NCI-H1436 (cell line): Measurements from ENCODE around the gene VAV2.

ENCODE experiments used
- DNase-seq: peaks from one replicate; lab custom pipeline; 2025; lab: John Stamatoyannopoulos, UW

The VAV2 gene

GRCh38 chr9:133851693-133852092 lies 140.4 kb downstream of the VAV2 start:
- DNase-seq = no peak

- DNase-seq = no peak
Observed at GRCh38 chr9:133850937-133851336, 141.2 kb downstream of the VAV2 start.

DNA sequence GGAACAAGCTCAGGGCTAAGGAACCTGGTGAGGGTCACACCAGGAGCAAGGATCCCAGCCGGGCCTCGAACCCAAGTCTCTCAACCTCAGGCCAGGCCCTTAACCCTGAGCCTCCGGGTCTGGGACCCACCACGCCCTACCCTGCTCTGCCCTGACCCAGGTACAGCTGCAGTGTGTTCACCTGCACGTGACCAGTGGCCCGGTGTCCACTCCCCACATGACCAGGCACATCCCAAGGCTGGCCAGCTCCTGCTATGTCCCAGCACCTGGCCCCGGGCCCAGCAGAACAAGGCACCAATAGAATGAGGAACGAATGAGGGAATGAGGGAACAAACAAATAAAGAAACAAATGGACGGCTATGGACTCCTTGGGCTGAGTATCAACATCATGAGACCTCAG lies 142.0 kb downstream of the VAV2 start:
- no peak for DNase-seq

- DNase-seq = no peak
Observed at GRCh38 chr9:133849110-133849670, 142.9 kb downstream of the VAV2 start.

- no peak for DNase-seq
Observed at GRCh38 chr9:133848471-133849109, 143.5 kb downstream of the VAV2 start.

GRCh38 chr9:133846483-133847090 lies 145.5 kb downstream of the VAV2 start:
- no peak for DNase-seq

DNA sequence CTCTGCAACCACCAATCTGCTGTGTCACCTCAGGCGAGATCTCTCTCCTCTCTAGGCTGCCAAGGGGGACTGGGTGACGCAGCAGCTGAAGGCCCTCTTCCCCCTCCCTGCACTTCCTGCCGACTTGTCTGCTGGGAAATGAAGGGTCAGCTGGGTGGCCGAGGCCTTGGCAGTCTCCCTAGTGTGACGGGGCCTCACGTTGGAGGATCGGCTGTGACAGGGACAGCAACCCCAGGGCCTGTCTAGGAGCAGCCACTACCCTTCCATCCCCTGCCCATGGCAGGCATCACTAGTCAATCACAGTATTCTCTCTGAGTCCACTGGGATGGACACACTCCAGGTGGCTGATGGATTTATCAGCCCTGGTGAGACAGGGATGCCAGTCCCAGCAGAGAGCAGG lies 146.7 kb downstream of the VAV2 start:
- DNase-seq = no peak

GRCh38 chr9:133844881-133845410 lies 147.2 kb downstream of the VAV2 start:
- no peak for DNase-seq

- no peak for DNase-seq
Observed at GRCh38 chr9:133844398-133844784, 147.7 kb downstream of the VAV2 start.

DNA sequence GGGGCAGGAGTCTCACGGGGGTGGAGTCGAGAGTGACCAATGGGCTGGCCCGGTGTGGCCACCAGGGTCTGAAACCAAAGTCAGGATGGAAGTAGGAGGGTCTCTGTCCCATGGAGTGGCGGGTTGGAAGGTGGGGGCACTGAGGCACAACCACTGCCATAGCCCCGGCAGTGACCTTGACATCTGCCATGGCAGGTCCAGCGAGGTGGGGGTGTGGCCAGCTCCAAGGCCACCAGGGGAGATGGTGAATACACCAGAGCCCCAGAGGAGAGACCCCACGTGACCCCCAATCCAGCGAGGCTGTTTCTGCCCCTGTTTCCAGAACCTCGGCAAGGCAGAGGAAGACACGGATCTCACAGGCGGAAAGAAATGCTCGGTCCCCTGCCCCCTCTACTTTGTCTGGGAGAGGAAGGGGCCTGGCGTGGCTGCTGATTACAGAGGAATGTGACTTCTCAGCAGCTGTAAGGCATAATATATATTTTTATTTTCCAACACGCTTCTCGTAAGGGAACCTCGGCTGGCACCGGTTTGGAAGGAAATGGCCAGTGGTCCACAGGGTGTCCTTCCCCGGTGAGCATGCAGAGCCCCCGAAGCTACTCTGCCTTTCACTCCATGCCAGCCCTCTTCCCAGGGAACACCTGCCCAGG lies 148.2 kb downstream of the VAV2 start:
- no peak for DNase-seq

GRCh38 chr9:133843250-133843649 lies 148.9 kb downstream of the VAV2 start:
- DNase-seq = no peak

- peak; percentile 78 for DNase-seq
Observed at GRCh38 chr9:133842721-133843227, 149.3 kb downstream of the VAV2 start.

DNA sequence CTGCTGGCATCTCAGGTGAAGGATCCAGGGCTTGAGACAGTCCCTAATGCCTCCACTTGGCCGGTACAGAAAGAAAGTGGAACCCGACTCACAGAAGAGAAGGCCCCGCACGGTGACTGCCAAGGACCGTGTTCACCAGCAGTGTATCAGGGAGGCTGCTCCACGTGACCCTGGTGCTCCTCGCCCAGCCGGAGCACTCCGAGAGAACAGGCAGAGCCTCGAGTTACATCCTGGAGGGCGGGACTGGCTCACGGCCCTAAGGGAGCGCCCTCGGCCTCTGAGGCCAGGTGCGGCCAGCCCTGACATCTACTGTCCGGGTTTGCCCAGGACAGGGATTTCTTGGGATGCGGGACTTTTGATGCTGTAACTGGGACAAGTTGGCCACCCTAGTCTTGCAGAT lies 149.9 kb downstream of the VAV2 start:
- no peak for DNase-seq

DNA sequence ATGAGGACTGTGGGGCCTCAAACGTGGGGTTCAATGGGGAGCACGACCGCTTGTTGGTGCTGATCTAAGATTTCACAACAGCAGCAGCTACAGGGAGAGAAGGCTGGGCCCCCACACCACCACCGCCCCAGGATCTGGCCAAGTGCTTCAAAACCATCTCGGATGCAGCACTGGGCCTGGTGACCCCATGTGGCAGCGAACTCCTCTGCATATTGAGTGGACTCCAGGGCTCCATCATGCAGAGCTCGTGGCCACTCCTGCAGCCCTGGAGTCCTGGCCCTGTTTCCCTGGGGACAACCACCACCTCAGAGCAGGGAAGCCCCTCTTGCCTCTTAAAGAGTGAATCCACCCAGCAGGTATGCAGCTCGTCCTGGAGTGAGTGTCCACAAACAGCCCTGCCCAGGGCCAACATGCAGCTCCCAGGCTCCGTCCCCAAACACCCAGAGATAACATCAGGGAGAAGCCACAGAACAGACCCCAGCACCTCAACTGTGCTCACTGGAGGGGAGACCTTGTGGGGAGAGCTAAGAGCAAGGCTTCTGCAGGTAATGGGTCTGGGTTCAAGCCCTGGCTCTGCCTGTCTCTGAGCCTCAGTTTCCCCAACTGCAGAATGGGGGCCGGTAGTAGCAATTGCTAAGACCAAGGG lies 150.8 kb downstream of the VAV2 start:
- no peak for DNase-seq

- no peak for DNase-seq
Observed at GRCh38 chr9:133839822-133840329, 152.2 kb downstream of the VAV2 start.

GRCh38 chr9:133838859-133839507 lies 153.1 kb downstream of the VAV2 start:
- no peak for DNase-seq

DNA sequence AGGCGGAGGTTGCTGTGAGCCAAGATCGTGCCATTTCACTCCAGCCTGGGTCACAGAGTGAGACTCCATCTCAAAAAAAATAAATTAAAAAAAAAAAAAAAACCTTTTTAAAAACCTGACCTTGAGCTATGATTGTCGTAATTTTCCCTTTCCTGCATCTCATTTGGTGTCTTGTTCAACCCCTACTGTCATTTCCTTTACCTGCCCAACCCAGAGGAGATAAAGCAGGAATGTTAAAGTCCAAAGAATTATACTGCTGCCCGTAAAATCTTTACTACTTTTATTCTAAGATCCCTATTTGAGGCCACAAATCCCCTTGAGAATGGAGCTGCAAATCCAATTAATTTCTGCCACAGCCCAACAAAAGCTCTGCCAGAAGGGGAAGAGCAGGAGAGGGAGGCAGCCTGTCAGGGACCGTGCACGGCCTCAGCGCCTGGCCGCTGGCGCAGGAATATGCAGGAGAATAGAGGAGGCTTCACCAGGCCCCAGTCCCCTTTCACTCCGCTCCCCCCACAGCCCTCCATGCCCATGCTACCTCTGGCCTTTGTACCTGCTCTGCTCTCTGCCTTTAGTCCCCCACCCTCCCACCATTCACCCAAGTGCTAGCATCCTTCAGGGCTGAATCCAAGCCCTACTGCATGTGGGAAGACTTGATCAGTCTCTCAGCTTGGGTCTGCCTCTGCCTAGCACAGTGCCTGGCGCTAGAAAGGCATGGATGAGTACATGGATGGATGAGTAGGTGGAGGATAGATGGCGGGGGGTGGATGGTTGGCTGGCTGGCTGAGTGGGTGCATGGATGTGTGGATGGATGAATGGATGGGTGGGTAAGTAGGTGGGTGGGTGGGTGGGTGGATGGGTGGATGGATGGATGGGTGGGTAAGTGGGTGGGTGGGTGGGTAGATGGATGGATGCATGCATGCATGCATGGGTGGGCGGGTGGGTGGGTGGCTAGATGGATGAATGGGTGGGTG lies 154.2 kb downstream of the VAV2 start:
- DNase-seq = no peak

GRCh38 chr9:133836818-133837217 lies 155.3 kb downstream of the VAV2 start:
- no peak for DNase-seq

- DNase-seq = no peak
Observed at GRCh38 chr9:133836001-133836758, 155.9 kb downstream of the VAV2 start.
